ENCODE data around the gene TRIM65. TPM values are rescaled to one million over a fixed set of nuclear protein-coding genes. Genes with fewer than 3 reads are reported as not detected.

The TRIM65 gene, protein sequence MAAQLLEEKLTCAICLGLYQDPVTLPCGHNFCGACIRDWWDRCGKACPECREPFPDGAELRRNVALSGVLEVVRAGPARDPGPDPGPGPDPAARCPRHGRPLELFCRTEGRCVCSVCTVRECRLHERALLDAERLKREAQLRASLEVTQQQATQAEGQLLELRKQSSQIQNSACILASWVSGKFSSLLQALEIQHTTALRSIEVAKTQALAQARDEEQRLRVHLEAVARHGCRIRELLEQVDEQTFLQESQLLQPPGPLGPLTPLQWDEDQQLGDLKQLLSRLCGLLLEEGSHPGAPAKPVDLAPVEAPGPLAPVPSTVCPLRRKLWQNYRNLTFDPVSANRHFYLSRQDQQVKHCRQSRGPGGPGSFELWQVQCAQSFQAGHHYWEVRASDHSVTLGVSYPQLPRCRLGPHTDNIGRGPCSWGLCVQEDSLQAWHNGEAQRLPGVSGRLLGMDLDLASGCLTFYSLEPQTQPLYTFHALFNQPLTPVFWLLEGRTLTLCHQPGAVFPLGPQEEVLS
- 19.3 and 24.2 TPM in 2 replicates for total RNA-seq

DNA sequence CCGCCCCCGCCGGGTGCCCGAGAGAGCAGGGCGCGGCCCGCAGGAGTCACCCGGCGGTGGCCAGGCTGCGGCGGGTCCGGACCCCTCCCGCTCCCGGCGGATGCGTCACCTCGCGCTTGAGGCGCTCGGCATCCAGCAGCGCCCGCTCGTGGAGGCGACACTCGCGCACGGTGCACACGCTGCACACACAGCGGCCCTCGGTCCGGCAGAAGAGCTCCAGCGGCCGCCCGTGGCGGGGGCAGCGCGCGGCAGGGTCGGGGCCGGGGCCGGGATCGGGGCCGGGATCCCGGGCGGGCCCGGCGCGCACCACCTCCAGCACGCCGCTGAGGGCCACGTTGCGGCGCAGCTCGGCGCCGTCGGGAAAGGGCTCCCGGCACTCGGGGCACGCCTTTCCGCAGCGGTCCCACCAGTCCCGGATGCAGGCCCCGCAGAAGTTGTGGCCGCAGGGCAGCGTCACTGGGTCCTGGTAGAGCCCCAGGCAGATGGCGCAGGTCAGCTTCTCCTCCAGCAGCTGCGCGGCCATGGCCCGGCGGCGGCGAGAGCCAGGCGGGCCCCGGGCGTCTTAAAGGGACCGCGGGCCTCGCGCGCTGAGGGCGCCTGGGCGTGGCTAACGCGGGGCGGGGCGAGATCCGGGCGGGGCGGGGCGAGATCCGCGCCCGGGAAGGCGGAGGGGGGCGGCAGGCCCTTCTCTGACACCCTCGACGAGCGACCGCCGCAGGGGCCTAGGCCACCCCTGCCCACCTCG, at the start of gene TRIM65:
TSS of gene TRIM65 (minus strand) at position 537 of the 745 bp plus-strand sequence. CDS start at position 523, 14 bp downstream.

DNA sequence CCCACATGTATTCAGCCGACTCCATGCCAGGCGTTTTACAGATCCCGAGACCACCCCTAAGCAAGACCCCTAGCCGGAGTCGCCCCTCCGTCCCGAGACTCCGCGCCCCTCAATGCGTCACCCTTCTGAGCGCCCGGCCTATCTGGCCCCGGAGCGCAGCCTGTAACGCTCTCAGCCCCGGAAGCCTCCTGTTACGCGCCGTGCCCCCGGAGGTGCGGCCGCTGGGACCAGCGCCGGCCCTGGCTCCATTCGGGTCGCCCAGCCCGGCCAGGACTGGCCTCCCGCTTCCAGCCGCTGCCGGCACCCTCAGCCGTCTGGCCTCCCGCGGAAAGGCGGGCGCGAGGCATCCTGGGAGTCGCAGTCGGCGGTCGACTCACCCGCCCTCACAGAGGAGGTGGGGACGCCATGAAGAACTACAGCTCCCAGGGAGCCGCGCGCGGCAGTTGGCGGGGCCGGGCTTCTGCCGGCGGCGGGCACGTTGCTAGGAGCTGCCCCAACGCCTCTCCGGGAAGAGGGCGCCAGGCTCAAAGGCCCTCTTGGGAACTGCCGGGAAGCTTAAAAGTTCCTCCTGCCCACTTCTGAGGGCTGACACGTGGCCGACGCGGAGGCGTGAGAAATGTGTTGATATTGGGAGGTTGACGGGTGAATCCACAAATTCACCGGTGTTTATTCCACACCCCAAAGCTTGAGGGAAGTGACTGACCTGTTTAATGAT, 44.1 kb upstream of the TRIM65 start, which contains the start of gene FBF1:
TSS of gene FBF1 (minus strand) at position 316 of the 715 bp plus-strand sequence. CDS start 2,893 bp downstream, outside the sequence.

DNA sequence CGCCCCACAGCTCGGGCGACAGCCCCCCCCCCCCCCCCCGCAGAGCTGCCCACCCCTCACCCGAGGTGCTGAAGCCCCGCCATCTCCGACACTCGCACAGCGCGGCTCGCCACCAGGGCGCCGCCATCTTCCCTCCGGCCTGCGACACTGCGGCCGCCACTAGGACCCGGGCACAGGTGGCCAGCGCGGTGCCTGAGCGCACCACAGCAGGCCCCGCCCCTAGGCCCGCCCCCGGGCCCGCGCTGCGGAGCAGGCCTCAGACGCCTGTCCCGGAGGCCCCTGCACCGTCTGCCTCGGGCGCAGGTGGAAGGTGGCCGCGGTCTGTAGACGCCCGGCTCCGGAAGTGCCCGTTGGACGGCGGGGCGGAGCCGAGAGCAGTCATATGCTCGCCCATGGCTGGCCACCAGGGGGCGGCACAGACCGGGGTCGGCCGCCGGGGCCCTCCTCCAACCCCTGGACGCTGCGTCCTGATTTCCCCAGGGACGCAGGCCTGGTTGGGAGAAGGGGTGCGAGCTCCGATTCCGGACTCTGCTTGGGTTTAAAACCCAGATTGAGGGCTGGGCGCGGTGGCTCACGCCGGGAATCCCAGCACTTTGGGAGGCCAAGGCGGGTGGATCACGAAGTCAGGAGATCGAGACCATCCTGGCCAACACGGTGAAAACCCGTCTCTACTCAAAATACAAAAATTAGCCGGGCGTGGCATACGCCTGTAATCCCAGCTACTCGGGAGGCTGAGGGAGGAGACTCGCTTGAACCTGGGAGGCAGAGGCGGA, 8.2 kb upstream of the TRIM65 start, which contains the start of gene MRPL38:
TSS of gene MRPL38 (minus strand) at position 136 of the 773 bp plus-strand sequence. CDS start at position 127, 9 bp downstream.

DNA sequence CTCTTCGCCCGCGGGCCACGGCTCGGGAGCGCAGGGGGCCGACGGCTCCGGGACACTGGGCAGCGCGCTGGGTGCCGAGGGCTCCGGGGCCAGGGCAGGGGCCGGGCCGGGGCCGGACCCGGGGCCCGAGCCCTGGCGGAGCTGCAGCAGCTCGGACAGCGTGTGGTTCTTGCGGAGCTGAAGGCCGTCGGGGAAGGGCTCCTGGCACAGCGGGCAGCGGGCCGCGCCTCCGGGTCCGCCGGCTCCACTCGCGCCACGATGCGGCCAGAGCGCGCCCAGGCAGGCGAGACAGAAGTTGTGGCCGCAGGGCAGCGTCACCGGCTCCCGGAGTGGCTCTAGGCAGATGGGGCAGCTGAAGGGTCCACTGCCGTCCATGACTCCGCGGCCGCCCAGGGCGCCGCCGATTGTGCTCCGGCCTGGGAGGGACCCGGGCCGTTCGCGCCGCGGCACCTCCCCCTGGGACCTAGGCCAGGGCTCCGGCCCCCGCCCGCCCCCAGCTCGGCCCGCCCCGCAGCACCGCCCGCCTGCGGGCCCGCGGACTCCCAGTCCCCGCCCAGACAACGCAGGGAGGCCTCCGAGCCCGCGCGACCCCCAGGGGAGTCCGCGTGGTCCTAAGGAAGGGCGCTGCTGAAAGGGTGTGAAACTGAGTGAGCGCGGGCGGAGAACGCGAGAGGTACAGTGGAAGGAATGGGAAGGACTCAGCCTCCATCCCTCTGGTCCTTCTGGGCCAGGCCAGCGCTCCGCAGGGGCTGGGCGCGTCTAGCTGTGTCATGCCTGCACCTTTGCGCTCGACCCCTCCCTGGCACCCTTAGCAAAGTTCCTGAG, 18.4 kb downstream of the TRIM65 start, which contains the start of gene TRIM47:
TSS of gene TRIM47 (minus strand) at position 408 of the 825 bp plus-strand sequence. CDS start at position 375, 33 bp downstream.

DNA sequence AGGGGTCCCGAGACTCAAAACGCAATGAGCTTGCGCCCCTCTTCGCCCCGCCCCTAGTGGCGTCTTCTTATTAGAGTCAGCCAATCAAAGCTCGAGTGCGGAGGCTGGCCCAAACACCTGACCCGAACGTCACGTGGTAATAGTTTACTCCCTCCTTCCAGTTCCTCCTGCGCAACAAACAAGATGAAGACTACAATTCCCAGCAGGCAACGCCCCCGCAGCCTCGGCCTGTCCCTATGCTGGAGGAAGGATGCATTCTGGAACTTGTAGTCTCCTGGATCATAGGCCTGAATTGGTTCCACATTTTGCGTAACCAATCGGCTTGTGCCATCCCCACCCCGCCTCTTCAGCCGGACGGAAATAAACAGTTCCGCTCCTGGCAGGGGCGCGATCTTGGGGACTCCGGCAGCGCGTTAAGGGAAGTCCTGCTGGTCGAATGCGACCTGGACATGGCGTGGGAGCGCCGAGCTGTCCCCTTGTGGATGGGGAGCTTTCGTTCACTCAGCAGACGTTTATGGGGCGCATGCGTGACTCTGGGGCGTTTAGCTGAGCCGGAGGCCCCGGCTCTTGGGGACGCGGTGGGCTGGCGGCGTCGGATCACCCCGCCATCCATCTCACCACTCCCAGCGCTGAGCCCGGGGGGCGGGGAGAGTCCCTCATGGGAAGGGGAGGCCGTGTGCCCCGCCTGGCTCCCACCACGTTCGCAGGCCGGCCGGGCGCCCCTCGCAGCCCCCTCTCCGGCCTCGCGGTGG, 41.3 kb downstream of the TRIM65 start, which contains the start of gene WBP2:
TSS of gene WBP2 (minus strand) at position 26 of the 752 bp plus-strand sequence. CDS start 38 bp downstream, outside the sequence.

DNA sequence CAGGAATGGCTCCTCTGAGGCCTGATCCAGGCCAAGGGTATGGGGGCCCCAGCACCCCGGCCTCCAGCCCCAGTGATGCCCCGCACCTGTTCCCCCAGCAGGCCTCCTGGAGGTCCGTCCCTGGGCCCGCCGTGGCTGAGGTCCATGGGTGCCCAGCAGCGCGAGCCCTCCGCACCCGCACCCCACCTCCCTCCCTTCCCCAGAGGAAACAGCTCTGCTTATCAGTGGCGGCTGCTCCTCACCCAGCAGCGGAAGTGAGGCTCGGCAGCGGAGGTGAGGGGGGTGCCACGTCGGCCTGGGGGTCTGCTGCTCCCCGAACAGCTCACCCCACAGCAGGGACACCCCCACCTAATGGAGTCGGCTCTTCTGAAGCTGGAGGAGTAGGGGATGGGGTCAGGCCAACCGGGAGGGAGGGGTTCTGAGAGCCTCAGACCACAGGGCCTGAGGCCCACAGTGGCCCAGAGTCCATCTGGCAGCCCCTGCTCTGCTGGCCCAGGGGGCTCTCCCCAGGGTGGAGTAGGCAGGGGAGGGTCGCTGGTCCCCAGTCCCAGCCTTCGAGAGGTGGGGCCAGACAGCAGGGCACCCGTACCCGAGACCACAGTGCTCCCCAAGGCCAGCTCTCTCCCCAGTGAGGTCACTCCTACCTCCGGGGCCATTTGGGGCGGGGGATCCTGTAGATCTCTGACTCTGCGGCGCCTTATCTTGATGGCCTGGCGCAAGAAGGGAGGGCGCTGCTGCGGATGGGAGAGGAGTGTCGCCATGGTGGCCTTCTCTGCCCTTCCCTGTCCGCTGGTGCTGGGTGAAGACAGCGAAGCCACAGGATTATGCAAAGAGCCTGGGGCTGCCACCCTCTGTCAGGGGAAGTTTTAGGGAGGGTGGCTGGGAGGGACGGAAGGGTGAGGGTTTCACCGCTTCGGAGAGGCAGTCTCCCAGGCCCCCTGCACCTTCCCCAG, 52.9 kb downstream of the TRIM65 start, which contains the start of gene UNC13D:
TSS of gene UNC13D (minus strand) at position 828 of the 953 bp plus-strand sequence. CDS start at position 761, 67 bp downstream.

Other genes starting within 250 kb of the TRIM65 start
- gene RECQL5, start 229.8 kb downstream of the TRIM65 start, total RNA-seq, result 11.0 and 11.2 TPM in 2 replicates
- gene SAP30BP, start 229.6 kb downstream of the TRIM65 start, total RNA-seq, result 41.2 and 49.5 TPM in 2 replicates
- 25.7 and 65.7 TPM in 2 replicates for gene ITGB4, start 175.5 kb downstream of the TRIM65 start, total RNA-seq
- gene GALK1, start 131.8 kb downstream of the TRIM65 start, total RNA-seq, result 76.1 and 88.5 TPM in 2 replicates
- gene UNK, start 112.1 kb downstream of the TRIM65 start, total RNA-seq, result 7.3 and 11.2 TPM in 2 replicates
- gene UNC13D, start 52.5 kb downstream of the TRIM65 start, total RNA-seq, result 2.5 and 7.9 TPM in 2 replicates
- 23.1 and 37.1 TPM in 2 replicates for gene WBP2, start 41.6 kb downstream of the TRIM65 start, total RNA-seq
- gene TRIM47, start 18.4 kb downstream of the TRIM65 start, total RNA-seq, result 37.6 and 61.4 TPM in 2 replicates
- 26.8 and 28.9 TPM in 2 replicates for gene MRPL38, start 7.9 kb upstream of the TRIM65 start, total RNA-seq
- 2.6 and 2.9 TPM in 2 replicates for gene FBF1, start 44.1 kb upstream of the TRIM65 start, total RNA-seq
- 43.6 and 43.8 TPM in 2 replicates for gene ACOX1, start 82.2 kb upstream of the TRIM65 start, total RNA-seq
- 26.5 and 30.8 TPM in 2 replicates for gene TEN1, start 82.3 kb upstream of the TRIM65 start, total RNA-seq
- gene CDK3, start 103.9 kb upstream of the TRIM65 start, total RNA-seq, result 0.65 and 0.95 TPM in 2 replicates
- gene EVPL, start 130.4 kb upstream of the TRIM65 start, total RNA-seq, result not detected in 2 replicates
- gene SRP68, start 175.6 kb upstream of the TRIM65 start, total RNA-seq, result 27.1 and 27.3 TPM in 2 replicates
- gene GALR2, start 177.8 kb upstream of the TRIM65 start, total RNA-seq, result 0.09 and 0.11 TPM in 2 replicates
- not detected in 2 replicates for gene ZACN, start 182.2 kb upstream of the TRIM65 start, total RNA-seq
- 79.0 and 79.8 TPM in 2 replicates for gene EXOC7, start 206.8 kb upstream of the TRIM65 start, total RNA-seq
- gene FOXJ1, start 244.3 kb upstream of the TRIM65 start, total RNA-seq, result under 0.01 TPM in 1 of 2 replicates, not detected in the other